ENCODE measurements around the gene KDM4B. TPM values are rescaled to one million over a fixed set of nuclear protein-coding genes. Genes with fewer than 3 reads are reported as not detected.

KDM4B gene
- total RNA-seq, 1 donor from 2014 or later, result 30.9 TPM

DNA sequence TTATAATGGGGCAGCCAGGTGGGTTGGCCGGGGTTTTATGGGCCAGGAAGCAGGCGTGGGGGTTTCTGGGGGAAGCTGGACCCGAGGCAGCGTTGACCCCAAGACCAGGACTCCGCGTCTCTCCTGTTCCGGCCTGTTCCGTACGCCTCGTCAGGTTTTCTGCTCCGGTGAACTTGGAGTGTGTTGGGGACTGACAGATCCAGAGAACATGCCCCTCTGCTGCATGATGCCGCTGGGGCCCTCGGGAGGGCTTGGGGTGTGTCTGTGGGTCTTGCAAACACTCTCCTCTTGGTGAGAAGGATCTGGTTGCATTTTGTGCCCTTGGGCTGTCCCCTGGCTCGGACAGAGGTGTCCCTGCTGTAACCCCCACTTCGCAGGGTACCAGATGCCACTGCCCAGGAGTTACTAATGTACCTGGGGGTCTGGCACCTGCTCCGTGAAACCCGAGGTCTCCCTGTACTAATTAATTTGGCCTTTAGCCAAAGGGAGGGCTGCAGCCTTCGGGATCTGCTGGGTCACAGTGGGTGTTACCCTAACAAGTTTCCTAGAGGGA, 15.6 kb downstream of the KDM4B start:
- DNase-seq, result no peak

DNA sequence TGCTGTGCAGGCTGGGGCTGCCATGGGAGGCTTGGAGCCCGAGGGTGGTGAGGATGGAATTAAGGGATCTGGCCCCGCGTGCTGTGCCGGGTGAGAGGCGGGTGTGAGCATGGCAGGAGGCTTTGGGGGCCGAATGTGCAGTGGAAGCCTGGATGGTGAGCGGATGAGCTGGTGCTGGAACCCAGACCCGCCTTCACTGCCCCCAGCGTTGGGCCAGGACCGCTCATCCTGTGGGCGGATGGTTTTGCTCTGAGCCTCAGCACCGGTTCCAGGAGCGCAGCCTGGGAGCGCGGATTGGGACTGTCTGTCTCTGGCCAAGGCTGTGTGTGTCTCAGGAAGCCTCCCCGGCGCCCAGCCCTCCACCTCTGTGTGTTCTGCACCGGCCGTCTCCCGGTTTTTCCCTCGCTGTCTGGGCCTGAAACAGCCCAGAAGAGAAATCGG, 16.7 kb downstream of the KDM4B start:
- no peak for DNase-seq

DNA sequence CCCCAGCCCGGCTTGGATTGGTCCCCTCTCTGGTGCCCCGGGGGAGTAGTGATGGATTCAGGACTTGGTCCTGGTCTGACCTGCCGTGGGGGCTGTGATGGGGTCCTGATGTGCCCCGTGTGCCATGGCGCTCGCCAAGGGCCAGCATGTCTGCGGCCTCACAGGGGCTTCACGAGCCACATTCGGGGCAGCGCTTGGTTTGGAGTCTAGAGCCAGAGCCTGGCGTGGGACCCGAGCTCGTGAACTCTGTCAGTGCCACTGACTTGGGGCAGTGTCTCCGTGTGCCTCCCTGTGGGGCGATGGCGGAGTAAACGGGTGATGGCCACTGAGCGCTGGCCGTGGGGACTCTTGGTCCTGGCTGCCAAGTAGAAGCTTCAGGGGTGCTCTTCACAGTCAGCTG, 17.1 kb downstream of the KDM4B start:
- DNase-seq, result no peak

DNA sequence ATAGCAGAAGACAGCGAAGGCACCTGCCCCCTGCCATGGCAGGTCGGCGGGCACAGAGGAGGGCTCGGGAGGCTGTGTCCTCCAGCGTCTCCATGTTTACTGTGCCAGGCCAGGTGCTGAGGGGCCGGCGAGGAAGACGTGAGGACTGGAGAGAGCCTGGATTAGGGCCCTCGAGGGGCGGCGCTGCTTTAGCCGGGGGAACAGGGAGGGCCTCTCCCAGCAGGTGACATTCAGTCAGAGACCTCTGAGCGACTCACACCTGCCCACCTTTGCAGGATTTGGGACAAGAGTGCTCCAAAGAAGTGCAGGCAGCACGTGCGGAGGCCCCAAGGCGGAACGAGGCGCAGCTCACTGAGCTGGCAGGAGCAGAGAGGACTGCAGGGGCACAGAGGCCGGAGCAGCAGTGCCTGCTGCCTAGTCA, 17.6 kb downstream of the KDM4B start:
- no peak for DNase-seq

DNA sequence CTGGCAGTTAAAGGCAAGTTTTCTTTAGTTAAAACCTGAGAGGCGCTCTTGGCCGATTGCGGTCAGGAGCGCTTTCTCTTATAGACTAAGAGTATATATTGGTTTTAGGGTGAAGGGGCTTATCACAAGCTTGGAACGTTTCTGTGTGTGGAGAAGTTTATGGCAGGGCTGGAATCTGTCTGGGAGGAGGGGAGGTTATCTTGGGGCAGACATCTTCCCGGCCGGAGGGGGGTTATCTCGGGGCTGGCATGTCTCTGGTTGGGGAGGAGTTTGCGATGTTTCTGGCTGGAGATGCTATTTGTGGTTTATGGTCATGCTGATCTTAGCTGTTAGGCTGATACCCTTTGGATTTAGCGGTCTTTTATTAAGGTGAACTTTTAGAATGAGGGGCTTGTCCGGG, 18.3 kb downstream of the KDM4B start:
- DNase-seq, result no peak

DNA sequence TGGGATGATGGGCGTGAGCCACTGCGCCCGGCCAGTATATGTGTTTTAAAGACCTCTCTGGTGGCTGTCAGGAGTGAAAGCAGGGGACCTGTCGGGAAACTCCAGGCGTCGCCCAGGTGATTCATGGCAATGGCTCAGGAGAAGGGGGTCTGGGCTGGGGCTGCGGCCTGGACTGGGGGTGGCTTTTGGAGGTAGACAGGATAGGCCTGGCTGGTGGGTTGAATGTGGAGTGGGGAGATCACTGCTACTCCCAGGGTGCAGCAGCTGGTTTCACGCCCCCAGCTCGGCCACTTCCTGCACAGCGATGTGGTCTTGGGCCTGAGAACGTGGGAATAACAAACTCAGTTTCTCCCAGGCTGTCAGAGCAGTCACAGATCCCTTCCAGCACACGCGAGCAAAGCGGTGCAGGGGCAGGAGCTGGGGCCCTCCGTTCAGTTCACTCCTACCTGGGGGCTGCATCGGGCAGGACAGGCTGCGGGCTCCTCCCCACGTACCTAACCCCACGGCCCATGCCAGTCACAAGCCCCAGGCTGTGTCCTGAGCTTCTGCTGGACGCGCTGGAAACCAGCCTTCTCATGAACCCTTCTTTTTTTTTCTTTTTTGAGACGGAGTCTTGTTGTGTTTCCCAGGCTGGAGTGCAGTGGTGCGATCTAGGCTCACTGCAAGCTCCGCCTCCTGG, 18.9 kb downstream of the KDM4B start:
- no peak for DNase-seq

DNA sequence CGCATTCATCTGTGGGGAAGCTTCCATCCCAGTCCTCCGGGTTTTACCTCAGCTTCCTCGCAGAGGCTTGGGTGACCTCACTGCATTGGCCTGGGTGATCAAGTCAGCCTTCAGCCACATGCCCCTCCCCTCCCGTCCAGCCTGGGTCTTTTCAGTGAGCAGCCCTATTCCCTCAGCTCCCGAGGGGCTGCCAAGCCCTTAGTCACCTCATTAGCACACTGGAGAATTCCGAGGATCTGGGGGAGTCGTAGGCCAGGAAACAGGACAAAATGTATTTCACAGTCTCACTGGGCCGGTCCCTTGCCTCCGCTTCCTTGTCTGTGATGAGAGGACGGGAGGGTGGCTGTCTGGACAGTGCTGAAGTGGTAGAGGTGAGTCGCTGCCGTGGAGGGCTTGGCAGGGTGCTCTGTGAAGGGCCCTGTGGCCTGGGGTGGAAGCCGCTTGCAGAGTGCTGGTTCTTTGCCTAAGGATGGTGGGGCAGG, 19.9 kb downstream of the KDM4B start:
- DNase-seq, result no peak

DNA sequence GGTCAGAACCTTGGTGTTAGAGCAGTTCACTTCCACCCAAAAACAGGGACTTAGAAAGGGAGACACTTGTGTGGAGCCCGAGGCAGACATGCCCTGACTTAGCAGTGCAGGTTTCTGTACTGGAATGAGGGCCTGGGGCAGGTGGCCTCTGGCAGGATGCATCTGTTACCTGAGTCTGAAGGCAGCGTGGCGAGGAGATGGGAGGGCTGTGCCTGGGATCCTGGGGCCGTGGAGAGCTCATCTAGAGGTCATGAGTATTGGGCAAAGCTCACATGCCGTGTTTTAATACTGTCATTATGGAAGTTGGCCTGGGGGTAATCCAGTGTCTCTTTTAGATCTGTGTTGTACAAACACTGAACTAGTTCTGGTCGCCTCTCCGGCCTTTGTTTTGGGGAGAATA, 21.4 kb downstream of the KDM4B start:
- no peak for DNase-seq

DNA sequence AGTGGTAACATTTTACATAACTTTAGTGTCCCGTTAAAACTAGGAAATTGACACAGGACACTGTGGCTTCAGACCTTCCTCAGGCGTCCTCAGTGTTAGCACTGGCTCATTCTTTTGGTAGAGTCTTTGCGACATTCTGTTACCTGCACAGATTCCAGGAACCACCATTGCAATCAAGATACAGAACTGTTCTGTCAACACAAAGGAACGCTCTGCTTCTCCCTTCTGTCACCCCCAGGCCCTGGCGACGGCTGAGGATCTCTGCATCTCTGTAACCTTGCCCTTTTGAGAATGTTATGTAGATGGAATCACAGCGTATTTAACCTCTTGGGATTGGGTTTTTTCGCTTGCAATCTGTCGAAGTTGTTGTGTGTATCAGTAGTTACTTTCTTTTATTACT, 22.6 kb downstream of the KDM4B start:
- DNase-seq, result no peak

DNA sequence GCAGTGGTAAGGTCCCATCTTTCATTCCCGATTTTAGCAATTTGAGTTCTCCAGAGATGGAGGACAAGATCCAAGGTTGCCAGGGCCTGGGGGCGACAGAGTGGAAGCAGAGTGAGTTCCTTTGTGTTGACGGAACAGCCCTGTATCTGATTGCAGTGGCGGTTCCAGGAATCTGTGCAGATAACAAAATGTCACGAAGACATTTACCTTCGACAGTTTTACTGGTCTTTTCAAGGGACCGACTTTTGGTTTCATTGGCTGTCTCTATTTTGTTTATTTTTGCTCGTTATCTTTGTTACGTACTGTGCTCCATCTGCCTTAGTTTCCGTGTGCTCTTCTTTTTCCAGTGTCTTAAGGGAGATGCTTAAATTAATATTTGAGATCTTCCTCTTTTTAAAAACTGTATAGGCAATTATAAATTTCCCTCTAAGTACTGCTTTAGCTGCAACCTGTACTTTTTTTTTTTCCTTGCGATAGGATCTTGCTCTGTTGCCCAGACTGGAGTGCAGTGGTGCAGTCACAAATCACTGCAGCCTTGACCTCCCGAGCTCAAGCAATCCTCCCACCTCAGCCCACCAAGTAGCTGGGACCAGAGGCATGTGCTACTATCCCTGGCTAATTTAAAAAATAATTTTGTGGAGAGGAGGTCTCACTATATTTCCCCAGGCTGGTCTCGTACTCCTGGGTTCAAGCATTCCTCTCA, 23.2 kb downstream of the KDM4B start:
- no peak for DNase-seq

DNA sequence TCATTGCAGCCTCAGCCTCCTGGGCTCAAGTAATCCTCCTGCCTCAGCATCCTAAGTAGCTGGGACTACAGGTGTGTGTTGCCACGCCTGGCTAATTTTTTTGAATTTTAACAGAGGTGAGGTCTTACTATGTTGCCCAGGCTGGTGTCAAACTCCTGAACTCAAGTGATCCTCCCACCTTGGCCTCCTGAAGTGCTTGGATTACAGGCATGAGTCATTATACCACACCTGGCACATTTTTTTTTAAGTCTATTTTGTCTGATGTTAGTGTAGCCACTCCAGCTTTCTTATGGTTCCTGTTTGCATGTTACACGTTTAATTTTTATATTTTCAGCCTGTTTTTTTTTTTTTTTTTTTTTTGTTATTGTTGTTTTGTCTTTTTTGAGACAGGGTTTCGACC, 24.8 kb downstream of the KDM4B start:
- no peak for DNase-seq

DNA sequence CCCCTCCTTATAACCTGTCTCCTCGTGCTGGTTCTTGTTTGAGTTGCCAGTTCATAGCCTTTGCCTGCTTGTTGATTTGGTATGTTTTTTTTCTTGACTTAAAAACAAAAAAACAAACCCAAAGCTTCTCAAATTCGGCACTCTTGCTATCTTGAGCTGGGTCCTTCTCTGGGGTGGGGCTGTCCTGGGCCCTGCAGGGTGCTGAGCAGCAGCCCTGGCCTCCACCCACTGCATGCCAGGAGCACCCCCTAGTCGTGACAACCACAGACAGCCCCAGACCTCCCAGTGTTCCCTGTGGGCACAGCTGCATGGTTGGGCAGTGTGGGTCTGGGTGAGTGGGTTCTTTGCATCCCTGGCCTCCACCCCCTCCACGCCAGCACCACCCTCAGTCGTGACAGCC, 27.8 kb downstream of the KDM4B start:
- DNase-seq, result no peak

DNA sequence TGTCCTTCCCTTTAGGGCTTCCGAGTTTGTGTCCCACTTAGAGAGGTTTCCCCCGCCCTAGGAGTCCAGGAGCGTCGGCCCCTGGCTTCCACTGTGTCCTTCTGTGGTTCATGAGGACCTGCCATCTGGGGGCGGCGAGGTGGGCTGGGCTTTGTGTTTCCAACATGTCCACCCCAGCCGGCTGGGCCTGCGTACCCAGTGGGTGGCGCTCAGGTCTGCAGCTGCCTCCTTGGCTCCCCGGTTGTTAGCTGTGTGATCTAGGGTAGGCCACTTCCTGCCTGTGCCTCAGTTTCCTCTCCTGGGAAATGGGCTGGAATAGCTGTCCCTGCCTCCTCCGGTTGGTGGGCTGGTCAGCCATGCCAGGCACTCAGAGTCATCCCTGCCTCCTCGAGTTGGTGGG, 28.4 kb downstream of the KDM4B start:
- DNase-seq, result no peak

DNA sequence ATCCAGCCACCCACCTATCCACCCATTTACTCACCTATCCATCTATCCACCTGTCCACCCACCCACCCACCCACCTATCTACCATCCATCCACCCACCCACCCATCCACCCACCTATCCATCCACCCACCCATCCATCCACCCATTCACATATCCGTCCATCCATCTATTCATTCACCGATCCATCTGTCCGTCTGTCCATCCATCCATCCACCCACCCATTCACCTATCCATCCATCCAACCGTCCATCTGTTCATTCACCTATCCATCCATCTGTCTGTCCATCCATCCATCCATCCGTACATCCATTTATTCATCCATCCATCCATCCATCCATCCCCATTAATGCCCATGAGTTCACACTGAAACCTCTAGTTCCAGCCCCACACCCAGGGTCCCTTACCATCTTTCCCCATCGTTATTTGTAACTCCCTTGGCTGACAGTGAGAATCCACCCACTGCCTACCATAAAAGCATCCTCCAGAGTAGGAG, 31.3 kb downstream of the KDM4B start:
- no peak for DNase-seq

DNA sequence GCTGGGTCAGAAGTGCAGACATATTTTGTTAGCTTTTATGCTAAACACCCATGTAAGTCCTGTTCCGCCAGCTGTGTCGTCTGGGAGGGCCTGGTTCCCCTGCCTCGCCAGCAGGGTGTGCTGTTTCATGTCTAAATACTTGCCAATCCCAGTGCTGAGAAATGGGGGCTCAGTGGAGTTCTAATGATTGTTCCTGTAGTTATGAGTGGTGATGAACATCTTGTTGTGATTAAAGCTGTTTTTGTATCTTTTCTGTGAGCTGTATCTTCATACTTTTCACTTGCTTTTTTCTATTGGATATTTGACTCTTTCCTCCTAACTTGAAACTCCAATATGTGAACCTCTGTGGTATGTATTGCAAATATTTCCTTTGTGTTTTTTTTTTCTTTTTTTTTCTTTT, 32.7 kb downstream of the KDM4B start:
- DNase-seq, result no peak

DNA sequence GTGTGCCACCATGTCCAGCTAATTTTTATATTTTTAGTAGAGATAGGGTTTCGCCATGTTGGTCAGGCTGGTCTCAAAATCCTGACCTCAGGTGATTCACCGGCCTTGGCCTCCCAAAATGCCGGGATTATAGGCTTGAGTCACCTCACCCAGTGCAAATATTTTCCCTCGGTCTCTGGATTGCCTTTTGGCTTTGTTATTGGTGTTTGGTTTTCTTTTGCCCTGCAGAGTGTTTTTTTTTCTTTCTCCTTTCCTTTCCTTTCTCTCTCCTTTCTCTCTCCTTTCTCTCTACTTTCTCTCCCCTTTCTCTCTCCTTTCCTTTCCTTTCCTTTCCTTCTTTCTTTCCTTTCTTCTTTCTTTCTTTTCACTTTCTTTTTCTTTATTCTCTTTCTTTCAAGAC, 33.2 kb downstream of the KDM4B start:
- no peak for DNase-seq

DNA sequence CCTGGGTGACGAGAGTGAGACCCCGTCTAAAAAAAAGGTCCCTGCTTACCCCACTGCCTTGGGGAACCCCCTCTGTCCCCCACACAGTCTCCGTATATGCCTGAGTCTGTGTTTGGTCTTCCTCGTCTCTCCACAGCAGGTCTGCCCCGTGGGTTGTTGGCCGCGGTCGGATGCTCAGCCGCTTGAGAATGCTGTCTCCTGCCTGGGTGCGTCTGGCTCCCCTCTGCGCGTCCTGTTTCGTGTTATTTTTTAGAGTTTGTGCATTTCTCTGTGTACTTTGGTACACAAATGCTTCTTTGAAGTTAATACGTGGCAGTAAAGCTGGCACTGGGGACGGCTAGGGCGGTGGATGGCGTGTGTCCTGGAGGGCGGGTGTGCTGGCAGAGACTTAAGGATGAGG, 34.9 kb downstream of the KDM4B start:
- DNase-seq, result no peak

DNA sequence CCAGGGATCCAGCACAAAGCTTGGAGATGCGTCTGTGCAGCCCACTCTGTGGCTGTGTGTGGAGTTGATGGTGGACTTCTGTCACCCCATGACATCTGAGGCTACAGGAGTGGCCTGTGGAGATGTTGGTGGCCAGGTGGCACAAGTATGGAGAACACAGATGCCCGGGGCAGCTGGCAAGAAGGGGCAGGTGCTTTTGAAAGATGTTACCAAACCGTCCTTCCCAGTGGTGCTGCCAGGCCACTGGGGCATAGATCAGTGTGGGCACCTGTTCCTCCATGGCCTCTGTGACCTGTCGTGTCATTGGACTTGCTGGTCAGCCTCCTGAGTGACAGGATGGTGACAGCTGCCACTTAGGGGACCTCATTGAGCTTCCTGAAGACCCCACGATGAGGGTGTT, 36.2 kb downstream of the KDM4B start:
- DNase-seq, result no peak

DNA sequence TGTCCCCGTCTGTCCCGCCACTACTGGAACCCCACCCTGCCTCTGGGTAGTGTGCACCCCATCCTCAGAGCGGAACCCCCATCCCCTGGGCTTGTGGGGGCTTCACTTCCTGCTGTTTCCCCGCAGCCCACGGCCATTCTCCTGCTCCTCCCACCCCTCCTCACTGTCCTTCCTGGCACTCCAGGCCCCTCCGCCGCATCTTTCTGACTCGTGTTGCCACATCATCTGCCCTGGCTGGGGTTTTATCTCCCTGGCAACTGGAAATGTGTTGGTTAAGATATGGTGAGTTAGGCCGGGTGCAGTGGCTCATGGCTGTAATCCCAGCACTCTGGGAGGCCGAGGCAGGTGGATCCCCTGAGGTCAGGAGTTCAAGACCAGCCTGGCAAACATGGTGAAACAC, 37.3 kb downstream of the KDM4B start:
- DNase-seq, result no peak

DNA sequence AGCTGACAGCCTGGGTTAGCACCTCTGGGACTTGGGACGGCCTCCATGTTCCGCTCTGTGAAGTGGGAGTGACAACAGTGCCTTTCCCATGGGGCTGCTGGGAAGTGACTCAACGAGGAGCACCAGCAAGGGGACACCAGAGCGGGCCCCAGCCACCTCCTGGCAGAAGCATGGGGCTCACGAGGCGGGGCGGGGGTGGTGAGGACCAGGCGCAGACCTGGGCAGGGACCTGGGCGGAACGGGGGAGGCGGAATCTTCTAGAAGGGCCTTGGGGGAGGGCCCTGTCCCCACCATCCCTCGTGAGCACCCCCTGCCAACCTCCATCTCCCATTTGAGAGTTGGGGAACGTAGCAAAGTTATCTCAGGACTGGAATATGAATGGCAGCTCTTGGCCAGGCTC, 37.9 kb downstream of the KDM4B start:
- DNase-seq, result no peak

DNA sequence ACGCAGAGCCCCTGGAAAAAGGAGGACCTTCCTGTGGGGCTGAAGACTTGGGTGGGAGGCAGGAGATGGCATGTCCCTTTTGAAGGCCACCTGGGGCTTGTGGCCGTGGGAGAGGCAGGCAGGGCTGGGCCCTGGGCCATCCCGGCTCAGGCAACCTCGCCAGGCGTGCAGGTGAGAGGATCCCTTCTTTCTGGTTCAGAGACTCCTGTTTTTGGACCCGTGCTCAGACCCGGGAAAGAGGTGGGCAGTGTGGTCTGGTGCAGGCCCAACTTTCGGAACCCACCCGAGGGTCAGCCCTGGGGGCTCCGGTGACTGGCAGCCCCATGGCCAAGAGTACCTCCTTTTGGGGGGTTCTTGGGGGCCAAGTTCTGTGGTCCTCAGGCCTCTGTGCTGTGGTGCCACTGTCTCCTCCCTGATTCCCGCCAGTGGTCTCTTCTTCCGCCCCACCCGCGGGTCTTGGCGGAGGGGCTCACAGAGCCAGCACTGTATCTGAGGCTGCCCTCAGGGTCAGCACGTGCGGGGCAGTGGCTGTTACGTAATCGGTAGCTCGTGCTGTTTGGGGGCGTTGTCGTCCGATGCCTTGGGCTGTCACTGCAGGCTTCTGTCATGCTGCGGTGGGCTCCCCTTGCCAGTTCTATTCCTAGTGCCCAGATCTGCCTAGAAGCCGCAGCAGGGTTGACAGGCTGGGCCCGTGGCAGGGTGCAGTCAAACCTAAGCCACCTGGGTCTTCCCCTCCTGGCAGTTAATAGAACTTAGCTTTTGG, 42.7 kb downstream of the KDM4B start:
- DNase-seq, result no peak

DNA sequence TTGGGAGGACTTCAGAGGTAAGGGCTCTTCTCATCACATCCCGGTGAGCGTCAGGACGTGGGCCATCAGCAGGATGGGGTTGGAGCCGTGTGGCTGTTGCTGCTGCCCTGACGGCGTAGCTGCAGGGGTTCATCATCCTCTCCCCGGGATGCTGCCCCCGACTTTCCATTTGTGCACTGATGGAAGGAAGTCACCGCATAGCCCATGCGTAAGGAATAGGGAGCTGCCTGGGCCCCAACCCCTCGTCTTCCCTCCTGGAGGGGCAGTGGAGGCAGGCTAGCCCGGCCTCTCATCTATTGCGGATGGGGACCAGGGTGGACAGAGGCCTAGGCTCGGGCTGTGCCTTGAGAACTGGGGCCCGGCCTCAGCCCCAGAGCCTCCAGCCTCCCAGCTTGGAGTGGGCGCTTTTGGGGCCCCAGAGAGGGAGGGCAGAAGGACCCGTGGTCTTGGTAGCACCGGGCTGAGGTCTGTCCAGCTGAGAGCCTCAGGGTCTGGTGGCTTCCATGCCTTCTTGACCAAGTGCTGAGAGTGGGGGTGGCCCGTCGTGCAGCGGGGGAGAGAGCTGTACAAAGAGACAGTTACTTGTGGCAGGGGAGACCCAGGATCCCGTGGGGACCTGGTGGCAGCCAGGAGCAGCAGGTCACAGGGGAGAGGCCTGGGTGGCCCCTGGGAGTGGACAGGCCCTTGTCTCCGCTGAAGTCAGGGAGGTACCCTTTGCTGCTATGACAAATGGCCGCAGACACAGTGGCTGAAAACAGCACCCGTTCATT, 44.0 kb downstream of the KDM4B start:
- no peak for DNase-seq
